ENCODE data around the gene GPBP1.
"Not testable (repeated sequence)": the region's sequence is repeated elsewhere in the genome, so short reads cannot be mapped to it uniquely, and the experiment has no call there.

The GPBP1 gene, protein sequence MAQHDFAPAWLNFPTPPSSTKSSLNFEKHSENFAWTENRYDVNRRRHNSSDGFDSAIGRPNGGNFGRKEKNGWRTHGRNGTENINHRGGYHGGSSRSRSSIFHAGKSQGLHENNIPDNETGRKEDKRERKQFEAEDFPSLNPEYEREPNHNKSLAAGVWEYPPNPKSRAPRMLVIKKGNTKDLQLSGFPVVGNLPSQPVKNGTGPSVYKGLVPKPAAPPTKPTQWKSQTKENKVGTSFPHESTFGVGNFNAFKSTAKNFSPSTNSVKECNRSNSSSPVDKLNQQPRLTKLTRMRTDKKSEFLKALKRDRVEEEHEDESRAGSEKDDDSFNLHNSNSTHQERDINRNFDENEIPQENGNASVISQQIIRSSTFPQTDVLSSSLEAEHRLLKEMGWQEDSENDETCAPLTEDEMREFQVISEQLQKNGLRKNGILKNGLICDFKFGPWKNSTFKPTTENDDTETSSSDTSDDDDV

GRCh38 chr5:57173319-57174127 lies at the start of gene GPBP1:
GPBP1 (plus strand) TSS chr5:57174059; CDS start chr5:57214131, 40,072 bp downstream.
- peak within 1 kb of the TSS; percentile 92 for H3K4me3 Mint-ChIP-seq
- H3K9me3 Mint-ChIP-seq, result no peaks in the 10 kb centered on the region
- peaks cover 27% of the 10 kb centered on the region for H3K36me3 Mint-ChIP-seq (ENCODE audit: low read depth)
- peaks cover 34% of the 10 kb centered on the region for H3K4me1 Mint-ChIP-seq
- H3K27me3 Mint-ChIP-seq, result no peaks in the 10 kb centered on the region
- ATAC-seq (peak; percentile 81), DNase-seq (peak; percentile 98)
- peak within 1 kb of the TSS; percentile 98 for H3K27ac Mint-ChIP-seq

DNA sequence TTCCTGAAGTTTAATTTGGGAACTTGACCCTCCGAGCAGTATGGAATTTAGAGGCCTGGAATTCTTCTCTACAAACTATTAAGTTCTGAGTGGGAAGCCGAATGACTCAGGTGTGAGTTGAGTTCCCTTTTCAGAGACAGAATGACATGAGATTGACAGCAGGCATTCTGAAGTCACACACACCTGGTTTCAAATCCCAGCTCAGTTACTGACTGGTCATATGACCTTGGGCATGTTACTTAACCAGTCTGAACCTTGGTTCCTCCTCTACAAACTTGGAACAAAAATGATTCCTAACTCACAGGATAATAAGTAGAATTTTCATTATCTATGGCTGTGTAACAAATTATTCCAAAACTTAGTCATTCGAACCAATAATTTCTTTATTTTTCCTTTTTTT lies 45.5 kb upstream of the GPBP1 start:
- H3K36me3 Mint-ChIP-seq (ENCODE audit: low read depth), result no peaks in the 10 kb centered on the region
- H3K27ac Mint-ChIP-seq, result no peak overlapping the region

DNA sequence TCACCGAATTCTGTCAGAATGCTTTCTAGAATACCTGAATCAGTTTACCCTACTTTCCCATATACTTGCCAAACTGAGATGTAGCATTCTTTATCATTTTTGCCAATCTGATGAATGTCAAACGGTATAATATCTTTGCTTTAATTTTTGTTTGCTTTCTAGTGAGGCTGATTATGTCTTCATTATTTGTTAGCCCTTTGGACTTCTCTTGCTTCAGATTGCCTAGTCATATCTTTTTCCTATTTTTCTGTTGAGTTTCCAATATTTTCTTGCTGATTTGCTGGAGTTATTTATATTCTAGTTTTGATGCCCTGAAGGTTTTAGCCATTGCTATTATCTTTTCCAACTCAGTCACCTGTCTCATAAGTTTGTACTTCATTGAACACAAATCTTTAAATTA lies 40.3 kb upstream of the GPBP1 start:
- Mint-ChIP-seq H3K9me3 (no peaks in the 10 kb centered on the region), H3K27me3 (peaks cover 3% of the 10 kb centered on the region), H3K4me3 (no peak overlapping the region), H3K4me1 (no peaks in the 10 kb centered on the region), H3K36me3 (ENCODE audit: low read depth) (no peaks in the 10 kb centered on the region), H3K27ac (no peak overlapping the region)
- DNase-seq (no peak), ATAC-seq (no peak)

More for the DNA sequence above, 45.5 kb upstream of the GPBP1 start:
- DNase-seq, result no peak
- no peaks in the 10 kb centered on the region for H3K4me1 Mint-ChIP-seq
- H3K27me3 Mint-ChIP-seq, result no peaks in the 10 kb centered on the region
- peaks cover 6% of the 10 kb centered on the region for H3K9me3 Mint-ChIP-seq
- no peak for ATAC-seq
- H3K4me3 Mint-ChIP-seq, result no peak overlapping the region

DNA sequence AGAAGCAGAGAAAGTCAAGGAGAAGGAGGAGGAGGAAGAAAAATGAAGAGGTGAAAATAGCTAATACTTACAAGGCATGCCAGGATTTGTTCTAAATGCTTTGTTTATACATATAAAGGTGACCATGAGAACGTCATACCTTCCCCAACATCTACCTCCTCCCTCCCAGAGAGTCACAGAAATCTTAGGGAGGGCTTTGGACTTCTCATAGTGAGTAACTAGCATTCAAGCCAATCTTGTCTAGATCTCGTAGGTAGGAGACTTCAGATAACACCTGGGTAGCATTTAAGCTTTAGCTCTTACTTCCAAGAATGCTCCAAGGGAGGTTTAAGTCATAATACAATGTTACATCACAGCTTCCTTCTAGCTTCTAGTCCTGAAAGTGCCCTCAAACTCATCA lies 36.5 kb upstream of the GPBP1 start:
- no peaks in the 10 kb centered on the region for H3K36me3 Mint-ChIP-seq (ENCODE audit: low read depth)
- no peaks in the 10 kb centered on the region for H3K4me1 Mint-ChIP-seq
- no peaks in the 10 kb centered on the region for H3K9me3 Mint-ChIP-seq
- no peak for DNase-seq
- H3K27ac Mint-ChIP-seq, result no peak overlapping the region
- ATAC-seq, result no peak
- H3K4me3 Mint-ChIP-seq, result no peak overlapping the region
- peaks cover 3% of the 10 kb centered on the region for H3K27me3 Mint-ChIP-seq

GRCh38 chr5:57152316-57152715 lies 21.5 kb upstream of the GPBP1 start:
- DNase-seq (no peak), ATAC-seq (no peak)
- H3K36me3 Mint-ChIP-seq (ENCODE audit: low read depth), result peaks cover 2% of the 10 kb centered on the region
- H3K4me1 Mint-ChIP-seq, result no peaks in the 10 kb centered on the region
- peaks cover 8% of the 10 kb centered on the region for H3K9me3 Mint-ChIP-seq
- H3K27me3 Mint-ChIP-seq, result no peaks in the 10 kb centered on the region
- H3K4me3 Mint-ChIP-seq, result no peak overlapping the region
- H3K27ac Mint-ChIP-seq, result no peak overlapping the region

- H3K4me1 Mint-ChIP-seq, result no peaks in the 10 kb centered on the region
Measured at GRCh38 chr5:57155033-57155432, 18.8 kb upstream of the GPBP1 start.

DNA sequence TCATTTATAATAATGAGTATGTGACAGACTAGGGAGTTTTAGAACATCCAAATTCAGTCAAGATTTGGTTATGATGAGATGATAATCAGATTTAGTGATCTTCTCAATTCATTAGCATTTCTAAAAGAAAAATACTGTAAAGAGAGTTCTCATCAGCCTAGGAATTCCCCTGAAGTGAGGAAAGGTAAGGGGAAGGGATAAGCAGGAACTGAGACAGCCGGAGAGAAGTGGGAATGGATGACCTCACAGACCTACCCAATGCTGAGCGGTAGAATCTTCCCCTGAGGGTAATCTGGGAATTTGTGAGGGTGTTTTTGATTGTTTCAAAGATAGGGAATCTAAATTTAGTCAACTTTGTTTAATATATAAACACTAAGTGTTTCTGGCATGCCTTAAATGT lies 16.7 kb upstream of the GPBP1 start:
- no peaks in the 10 kb centered on the region for H3K4me1 Mint-ChIP-seq
- no peaks in the 10 kb centered on the region for H3K27me3 Mint-ChIP-seq
- DNase-seq, result no peak
- H3K27ac Mint-ChIP-seq, result no peak overlapping the region
- H3K9me3 Mint-ChIP-seq, result peaks cover 16% of the 10 kb centered on the region
- no peak overlapping the region for H3K4me3 Mint-ChIP-seq
- ATAC-seq, result no peak
- H3K36me3 Mint-ChIP-seq (ENCODE audit: low read depth), result peaks cover 5% of the 10 kb centered on the region

More at GRCh38 chr5:57155033-57155432, 18.8 kb upstream of the GPBP1 start:
- no peak overlapping the region for H3K4me3 Mint-ChIP-seq
- H3K36me3 Mint-ChIP-seq (ENCODE audit: low read depth), result peaks cover 5% of the 10 kb centered on the region
- no peaks in the 10 kb centered on the region for H3K27me3 Mint-ChIP-seq
- H3K27ac Mint-ChIP-seq, result no peak overlapping the region
- ATAC-seq (no peak), DNase-seq (no peak)
- peaks cover 16% of the 10 kb centered on the region for H3K9me3 Mint-ChIP-seq

DNA sequence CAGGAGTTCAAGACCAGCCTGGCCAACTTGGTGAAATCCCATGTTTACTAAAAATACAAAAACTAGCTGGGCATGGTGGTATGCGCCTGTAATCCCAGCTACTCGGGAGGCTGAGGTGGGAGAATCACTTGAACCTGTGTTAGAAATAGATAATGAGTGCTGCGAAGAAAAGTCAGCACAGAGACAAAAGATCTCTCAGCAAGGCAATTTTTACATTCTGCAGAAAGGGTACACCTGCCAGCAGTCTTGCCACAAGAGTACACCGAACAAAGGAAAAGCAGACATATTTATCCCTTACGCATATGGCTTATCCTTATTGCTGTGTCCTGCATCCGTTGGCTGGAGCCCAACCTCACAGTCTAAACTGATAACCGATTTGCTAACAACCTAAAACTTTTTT lies 16.2 kb upstream of the GPBP1 start:
- DNase-seq, result no peak
- no peak for ATAC-seq
- Mint-ChIP-seq H3K27ac (no peak overlapping the region), H3K36me3 (ENCODE audit: low read depth) (peaks cover 5% of the 10 kb centered on the region), H3K27me3 (no peaks in the 10 kb centered on the region), H3K4me3 (no peak overlapping the region), H3K4me1 (no peaks in the 10 kb centered on the region), H3K9me3 (peaks cover 19% of the 10 kb centered on the region)

- no peaks in the 10 kb centered on the region for H3K4me1 Mint-ChIP-seq
- no peak for DNase-seq
- H3K27ac Mint-ChIP-seq, result no peak overlapping the region
Measured at GRCh38 chr5:57163553-57164006, 10.3 kb upstream of the GPBP1 start.

GRCh38 chr5:57164124-57164523 lies 9.7 kb upstream of the GPBP1 start:
- Mint-ChIP-seq H3K27me3 (no peaks in the 10 kb centered on the region), H3K9me3 (peaks cover 4% of the 10 kb centered on the region), H3K4me3 (no peak overlapping the region), H3K36me3 (ENCODE audit: low read depth) (no peaks in the 10 kb centered on the region), H3K27ac (no peak overlapping the region), H3K4me1 (no peaks in the 10 kb centered on the region)
- DNase-seq (no peak), ATAC-seq (no peak)

More at GRCh38 chr5:57163553-57164006, 10.3 kb upstream of the GPBP1 start:
- ATAC-seq, result no peak
- H3K27me3 Mint-ChIP-seq, result no peaks in the 10 kb centered on the region
- H3K36me3 Mint-ChIP-seq (ENCODE audit: low read depth), result no peaks in the 10 kb centered on the region
- H3K4me3 Mint-ChIP-seq, result no peak overlapping the region
- peaks cover 4% of the 10 kb centered on the region for H3K9me3 Mint-ChIP-seq

DNA sequence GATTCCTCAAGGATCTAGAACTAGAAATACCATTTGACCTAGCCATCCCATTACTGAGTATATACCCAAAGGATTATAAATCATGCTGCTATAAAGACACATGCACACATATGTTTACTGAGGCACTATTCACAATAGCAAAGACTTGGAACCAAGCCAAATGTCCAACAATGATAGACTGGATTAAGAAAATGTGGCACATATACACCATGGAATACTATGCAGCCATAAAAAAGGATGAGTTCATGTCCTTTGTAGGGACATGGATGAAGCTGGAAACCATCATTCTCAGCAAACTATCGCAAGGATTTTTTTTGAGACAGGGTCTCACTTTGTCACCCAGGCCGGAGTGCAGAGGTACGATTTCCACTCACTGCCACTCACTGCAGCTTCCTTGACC lies 8.7 kb upstream of the GPBP1 start:
- not testable (repeated sequence) for H3K27me3 Mint-ChIP-seq; H3K4me3 Mint-ChIP-seq; H3K36me3 Mint-ChIP-seq (ENCODE audit: low read depth); H3K27ac Mint-ChIP-seq; DNase-seq; ATAC-seq; H3K4me1 Mint-ChIP-seq; H3K9me3 Mint-ChIP-seq

- Mint-ChIP-seq H3K27ac (no peak overlapping the region), H3K36me3 (ENCODE audit: low read depth) (no peaks in the 10 kb centered on the region), H3K4me1 (no peaks in the 10 kb centered on the region), H3K4me3 (no peak overlapping the region), H3K9me3 (peaks cover 4% of the 10 kb centered on the region), H3K27me3 (no peaks in the 10 kb centered on the region)
- ATAC-seq (no peak), DNase-seq (no peak)
Measured at GRCh38 chr5:57166276-57166675, 7.6 kb upstream of the GPBP1 start.

- H3K9me3 Mint-ChIP-seq, result peaks cover 4% of the 10 kb centered on the region
- ATAC-seq, result no peak
- peaks cover 6% of the 10 kb centered on the region for H3K4me1 Mint-ChIP-seq
Measured at GRCh38 chr5:57167201-57167600, 6.7 kb upstream of the GPBP1 start.

DNA sequence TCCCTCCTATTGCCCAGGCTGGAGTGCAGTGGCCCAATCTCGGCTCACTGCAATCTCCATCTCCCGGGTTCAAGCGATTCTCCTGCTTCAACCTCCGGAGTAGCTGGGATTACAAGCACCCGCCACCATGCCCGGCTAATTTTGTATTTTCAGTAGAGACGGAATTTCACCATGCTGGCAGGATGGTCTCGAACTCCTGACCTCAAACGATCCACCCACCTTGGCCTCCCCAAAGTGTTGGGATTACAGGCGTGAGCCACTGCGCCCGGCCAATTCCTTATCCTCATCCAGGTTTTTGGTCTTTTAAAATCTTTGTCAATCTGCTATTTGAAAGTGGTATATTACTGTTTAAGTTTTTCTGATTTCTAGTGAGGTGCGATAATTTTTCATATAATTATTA lies 3.7 kb upstream of the GPBP1 start:
- H3K4me3 Mint-ChIP-seq; ATAC-seq; DNase-seq; H3K27ac Mint-ChIP-seq; H3K36me3 Mint-ChIP-seq (ENCODE audit: low read depth); H3K27me3 Mint-ChIP-seq; H3K9me3 Mint-ChIP-seq: not testable (repeated sequence)
- H3K4me1 Mint-ChIP-seq, result peaks cover 10% of the 10 kb centered on the region

More at GRCh38 chr5:57167201-57167600, 6.7 kb upstream of the GPBP1 start:
- no peaks in the 10 kb centered on the region for H3K36me3 Mint-ChIP-seq (ENCODE audit: low read depth)
- DNase-seq, result no peak
- H3K27me3 Mint-ChIP-seq, result no peaks in the 10 kb centered on the region
- no peak overlapping the region for H3K27ac Mint-ChIP-seq
- H3K4me3 Mint-ChIP-seq, result no peak overlapping the region

Data from activated naive CD8-positive, alpha-beta T cell treated with anti-CD3 and anti-CD28 coated beads, Interleukin-2, amount 50 U/mL, for 24 hours (primary cell).